Prostate gland (tissue), 2 donors: ENCODE data around the gene PXT1. TPM values are rescaled to one million over a fixed set of nuclear protein-coding genes. Genes with fewer than 3 reads are reported as not detected.

Experiments used
- DNase-seq: peaks from one replicate; pipeline ENCODE4 v3.0.0-alpha.2; 2019; ENCODE audit warnings: low spot score
- H3K27ac ChIP-seq, 2 donors: fragments of 200-600 bp; sonication (generic); 2 replicates each; pipeline ENCODE4 v1.5.1; 2017 to 2019
- H3K27me3 ChIP-seq: fragments of 200-600 bp; sonication (generic); replicated peaks from 2 replicates; pipeline ENCODE4 v1.5.1; 2019; ENCODE audit not compliant: insufficient read depth
- H3K36me3 ChIP-seq, 2 donors: fragments of 200-600 bp; sonication (generic); 1 replicate in 1 of 2; 2 replicates in 1 of 2; pipeline versions ENCODE4 v1.5.1 to v1.8.1; 2017 to 2019
- H3K4me1 ChIP-seq: fragments of 200-600 bp; sonication (generic); replicated peaks from 2 replicates; pipeline ENCODE4 v1.5.1; 2019
- H3K4me3 ChIP-seq, 2 donors: fragments of 200-600 bp; sonication (generic); 2 replicates each; pipeline ENCODE4 v1.5.1; 2017 to 2019
- H3K9me3 ChIP-seq: fragments of 200-600 bp; sonication (generic); 2 replicates; pipeline ENCODE4 v1.5.1; 2017
- CTCF ChIP-seq, 4 experiments: fragments of 200-600 bp in 2 of 4; fragments of 450-650 bp in 2 of 4; sonication (generic) in 2 of 4; IDR thresholded peaks; 1 replicate in 3 of 4; 2 replicates in 1 of 4; pipeline ENCODE4 v1.5.1; 2016 to 2019; ENCODE audit warnings: antibody characterized with exemption in 4 of 4, mild to moderate bottlenecking in 2 of 4, moderate library complexity in 2 of 4
- POLR2A ChIP-seq: fragments of 450-650 bp; IDR thresholded peaks from one replicate; pipeline ENCODE4 v1.6.1; 2016; ENCODE audit warnings: antibody characterized with exemption, mild to moderate bottlenecking
- POLR2AphosphoS5 ChIP-seq: sonication (generic); formaldehyde crosslinking; IDR thresholded peaks from one replicate; pipeline ENCODE4 v1.6.1; 2017; ENCODE audit warnings: antibody characterized with exemption
- WGBS: methylation state at CpG from one replicate; pipeline ENCODE4 v1.1.5; 2018; 5-methylcytosine and 5-hydroxymethylcytosine counted together
- intact Hi-C: fragments of 100-400 bp; cut with DNase I; formaldehyde crosslinking; loops from one replicate; pipeline ENCODE4 v1.14.2; 2022
- total RNA-seq, 2 donors: library from RNA; depleted of rRNA; stranded (reverse); fragments of >200 nt; gene quantifications; one replicate each; pipeline ENCODE4 v1.1.0, GENCODE V29; 2016

Gene PXT1
- total RNA-seq, 2 donors from 2014 or later, result 6.3 TPM; not detected in 1

- Histone ChIP-seq H3K9me3 (no peaks in the 10 kb centered on the region), H3K4me3 (no peak overlapping the region), H3K4me1 (no peaks in the 10 kb centered on the region), H3K36me3 (no peaks in the 10 kb centered on the region), H3K27ac (no peak overlapping the region), H3K27me3 (no peaks in the 10 kb centered on the region)
- no peak for DNase-seq
- TF ChIP-seq POLR2A (no peak), CTCF (IDR thresholded peaks at IDR 0.05) (no peak)
- WGBS, result 87% methylated on average over 4 of the region's 4 CpGs
- intact Hi-C loops, result no loop called here
These were observed 10.4 kb downstream of the PXT1 start for GRCh38 chr6:36432151-36432671.

GRCh38 chr6:36431197-36431596 is 11.5 kb downstream of the PXT1 start:
- H3K36me3 ChIP-seq, result no peaks in the 10 kb centered on the region
- no peak overlapping the region for H3K4me3 ChIP-seq
- H3K4me1 ChIP-seq, result no peaks in the 10 kb centered on the region
- H3K27me3 ChIP-seq, result no peaks in the 10 kb centered on the region
- intact Hi-C loops, result no loop called here
- DNase-seq, result no peak
- H3K27ac ChIP-seq, result no peak overlapping the region
- WGBS, result 92% methylated on average over 4 of the region's 4 CpGs
- no peaks in the 10 kb centered on the region for H3K9me3 ChIP-seq
- TF ChIP-seq POLR2A (no peak), POLR2AphosphoS5 (no peak), CTCF (IDR thresholded peaks at IDR 0.05) (no peak)

GRCh38 chr6:36430351-36430750 is 12.3 kb downstream of the PXT1 start:
- WGBS, result 77% methylated on average over 2 of the region's 2 CpGs
- Histone ChIP-seq H3K4me1 (no peaks in the 10 kb centered on the region), H3K36me3 (no peaks in the 10 kb centered on the region), H3K4me3 (no peak overlapping the region), H3K27me3 (no peaks in the 10 kb centered on the region), H3K27ac (no peak overlapping the region), H3K9me3 (no peaks in the 10 kb centered on the region)
- TF ChIP-seq CTCF (IDR thresholded peaks at IDR 0.05) (no peak), POLR2A (no peak), POLR2AphosphoS5 (no peak)
- intact Hi-C loops, result no loop called here
- no peak for DNase-seq

GRCh38 chr6:36428911-36429310 is 13.7 kb downstream of the PXT1 start:
- 76% methylated on average over 4 of the region's 4 CpGs for WGBS
- Histone ChIP-seq H3K4me1 (no peaks in the 10 kb centered on the region), H3K27me3 (no peaks in the 10 kb centered on the region), H3K27ac (no peak overlapping the region), H3K36me3 (no peaks in the 10 kb centered on the region), H3K9me3 (no peaks in the 10 kb centered on the region), H3K4me3 (no peak overlapping the region)
- TF ChIP-seq POLR2A (no peak), CTCF (IDR thresholded peaks at IDR 0.05) (peak in 1 of 4 experiments; percentile 26)
- no peak for DNase-seq
- intact Hi-C loops, result no loop called here

- TF ChIP-seq POLR2A (no peak), POLR2AphosphoS5 (no peak), CTCF (IDR thresholded peaks at IDR 0.05) (no peak)
- Histone ChIP-seq H3K9me3 (no peaks in the 10 kb centered on the region), H3K27ac (no peak overlapping the region), H3K4me3 (no peak overlapping the region), H3K27me3 (no peaks in the 10 kb centered on the region), H3K4me1 (no peaks in the 10 kb centered on the region), H3K36me3 (no peaks in the 10 kb centered on the region)
- no peak for DNase-seq
- WGBS, result 95% methylated on average over 3 of the region's 3 CpGs
- intact Hi-C loops, result no loop called here
These were observed 16.0 kb downstream of the PXT1 start for GRCh38 chr6:36426622-36427021.
